GM03348 (cell line): ENCODE data around the gene CAPN7.
"Not testable (repeated sequence)": the region's sequence is repeated elsewhere in the genome, so short reads cannot be mapped to it uniquely, and the experiment has no call there.

ENCODE experiments used
- DNase-seq: peaks from one replicate; pipeline ENCODE4 v3.0.0; 2012; ENCODE audit warnings: low spot score

Gene CAPN7

GRCh38 chr3:15205934-15206661, at the start of gene CAPN7:
TSS of gene CAPN7 (plus strand) at chr3:15206246. CDS start at chr3:15206496, 250 bp downstream.
- DNase-seq = peak; percentile 99

DNA sequence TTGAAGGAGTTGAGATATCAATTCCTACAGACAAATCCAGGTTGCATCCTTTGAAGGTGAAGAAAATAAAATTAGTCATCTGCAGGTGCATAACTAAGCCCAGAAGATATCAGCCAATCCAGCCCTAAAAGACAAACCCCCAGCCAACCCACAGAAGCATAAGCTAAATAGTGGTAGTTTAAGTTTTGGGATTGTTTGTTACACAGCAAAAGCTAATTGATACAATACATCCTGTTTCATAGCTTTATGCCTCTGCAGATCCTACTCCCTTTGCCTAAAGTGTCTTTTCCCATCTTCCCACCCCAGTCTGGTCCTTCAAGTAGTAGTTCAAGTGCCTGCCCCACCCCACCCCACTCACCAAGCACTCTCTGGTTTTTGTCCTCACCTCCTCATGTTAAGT, 48.6 kb upstream of the CAPN7 start:
- DNase-seq = no peak

- no peak for DNase-seq
Measured at GRCh38 chr3:15159501-15160136, 46.4 kb upstream of the CAPN7 start.

DNA sequence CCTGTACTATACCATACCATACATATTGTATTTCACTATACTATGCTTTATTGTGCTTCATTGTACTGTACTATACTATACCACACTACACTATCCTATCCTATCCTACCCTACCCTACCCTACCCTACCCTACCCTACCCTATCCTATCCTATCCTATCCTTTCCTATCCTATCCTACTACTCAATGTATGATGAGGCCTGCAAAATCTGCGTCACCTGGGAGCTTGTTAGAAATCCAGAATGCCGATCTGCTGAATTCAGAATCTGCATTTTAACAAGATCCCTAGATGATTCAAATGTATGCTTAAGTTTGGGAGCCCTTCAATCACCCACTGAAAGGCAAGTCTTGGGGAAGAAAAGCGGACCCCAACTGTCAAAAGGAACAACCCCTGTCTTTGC, 45.4 kb upstream of the CAPN7 start:
- DNase-seq = no peak

- peak; percentile 7 for DNase-seq
Measured at GRCh38 chr3:15161133-15161532, 44.9 kb upstream of the CAPN7 start.

- not testable (repeated sequence) for DNase-seq
Measured at GRCh38 chr3:15163656-15164055, 42.4 kb upstream of the CAPN7 start.

DNA sequence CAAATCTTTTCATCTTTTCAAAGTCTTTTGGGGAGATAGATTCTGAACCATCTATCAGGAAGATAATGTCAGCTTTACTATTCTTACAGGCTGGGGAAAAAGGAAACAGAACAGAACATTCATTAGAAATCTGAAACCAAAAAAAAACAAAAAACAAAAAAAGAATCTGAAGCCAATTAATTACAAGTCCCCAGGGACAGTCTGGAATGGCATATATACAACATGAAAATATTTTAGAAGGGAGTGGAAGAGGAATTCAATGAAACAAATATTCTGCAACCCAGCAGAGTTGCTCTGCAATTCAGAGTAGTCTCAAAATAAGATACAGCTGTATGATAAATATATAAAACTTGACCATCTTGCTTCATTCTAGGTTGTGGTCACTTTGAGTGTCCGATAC, 41.7 kb upstream of the CAPN7 start:
- DNase-seq = peak; percentile 49

DNA sequence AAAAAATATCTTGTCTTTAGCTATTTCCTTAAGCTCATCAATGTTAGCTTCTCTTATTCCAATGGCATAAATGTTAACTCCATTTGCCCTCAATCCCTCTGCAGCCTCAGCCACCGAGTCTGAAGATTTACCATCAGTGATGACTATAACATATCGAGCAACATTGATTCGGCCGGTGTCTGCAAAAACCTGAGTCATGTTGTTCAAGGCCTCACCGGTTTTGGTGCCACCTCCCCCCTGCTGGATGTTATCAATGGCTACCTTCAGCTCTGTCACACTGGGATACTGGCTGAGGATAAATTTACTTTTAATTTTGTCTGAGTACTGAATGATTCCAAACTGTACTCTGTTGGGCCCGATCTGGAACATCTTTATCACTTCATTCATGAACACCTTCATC, 41.0 kb upstream of the CAPN7 start:
- DNase-seq = no peak

GRCh38 chr3:15166391-15166790, 39.7 kb upstream of the CAPN7 start:
- not testable (repeated sequence) for DNase-seq

DNA sequence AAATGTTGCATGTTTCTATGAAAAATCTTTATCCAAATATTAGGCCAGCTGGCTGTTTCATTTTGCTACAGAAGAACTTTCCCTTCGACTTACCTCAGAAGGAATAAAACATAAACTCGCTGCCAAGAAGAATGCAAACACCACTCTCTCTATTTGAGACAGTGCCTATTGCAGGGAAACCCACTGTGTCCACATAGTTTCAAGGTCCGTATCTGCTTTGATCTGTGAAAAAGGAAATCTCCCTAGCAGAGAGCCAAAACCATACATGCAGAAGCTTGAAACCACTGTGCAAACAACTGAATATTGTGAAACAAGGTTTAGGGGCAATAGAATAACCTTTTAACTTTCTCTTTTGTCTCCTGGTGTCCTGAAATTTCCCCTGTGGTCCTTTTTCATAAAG, 35.0 kb upstream of the CAPN7 start:
- DNase-seq = no peak

GRCh38 chr3:15172806-15173205, 33.2 kb upstream of the CAPN7 start:
- DNase-seq = no peak

DNA sequence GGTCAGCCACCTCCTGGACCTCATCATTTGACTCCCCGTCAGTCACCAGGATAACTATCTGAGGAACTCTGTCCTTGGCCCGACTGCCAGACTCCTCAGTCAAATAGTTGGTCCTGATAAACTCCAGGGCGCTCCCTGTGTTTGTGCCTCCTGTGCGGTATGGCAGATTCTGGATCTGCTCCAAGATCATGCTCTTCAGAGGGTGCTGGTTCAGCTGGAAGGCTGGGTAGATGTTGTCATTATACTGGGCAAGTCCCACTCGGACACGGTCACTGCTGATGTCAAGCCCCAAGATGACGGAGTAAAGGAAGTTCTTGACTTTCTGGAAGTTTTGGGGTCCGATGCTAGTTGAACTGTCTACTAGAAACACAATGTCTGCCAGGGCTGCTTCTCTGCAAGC, 31.1 kb upstream of the CAPN7 start:
- DNase-seq = no peak

DNA sequence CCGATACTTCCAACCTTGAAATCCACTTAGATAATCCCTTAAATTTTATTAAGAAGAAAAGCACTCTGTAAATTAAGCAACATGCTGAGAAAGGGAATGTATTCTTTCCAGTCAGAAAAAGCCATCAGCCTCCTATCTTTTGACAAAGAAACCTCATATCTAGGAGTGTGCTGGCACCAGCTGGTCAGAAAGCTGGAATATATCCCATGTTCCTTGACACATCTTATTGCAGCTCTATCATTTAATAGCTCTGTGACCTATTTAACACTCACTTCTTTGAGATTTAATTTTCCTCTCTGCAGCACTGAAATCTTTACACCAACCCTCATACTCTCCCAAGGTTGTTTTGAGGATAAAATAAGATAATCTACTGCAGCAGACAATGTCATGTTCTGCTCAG, 30.4 kb upstream of the CAPN7 start:
- DNase-seq = no peak

DNA sequence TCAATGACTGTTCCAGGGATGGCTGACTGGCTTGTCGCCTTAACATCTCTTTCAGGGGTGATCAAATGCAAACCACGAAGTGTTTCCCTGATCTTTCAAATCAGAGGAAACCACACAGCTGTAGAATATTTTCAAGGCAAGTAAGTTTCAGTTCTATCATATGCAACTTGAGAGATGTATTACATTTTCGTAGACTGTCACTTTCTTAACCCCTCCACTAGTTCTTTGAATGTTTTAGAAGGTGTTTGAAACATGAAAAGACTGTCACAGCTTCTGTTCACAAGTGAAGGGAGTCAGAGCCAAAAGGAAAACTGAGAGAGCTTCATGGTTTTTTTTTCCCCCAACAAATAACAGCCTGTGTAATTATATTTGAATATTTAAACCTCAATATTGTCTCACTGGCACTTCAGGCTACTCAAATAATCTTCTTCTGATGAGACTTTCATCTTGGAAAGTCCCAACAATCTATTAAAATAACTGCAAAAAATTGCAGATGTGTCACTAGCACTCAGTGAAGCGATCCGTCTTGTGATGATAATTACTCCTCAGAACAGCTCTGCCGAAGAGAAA, 25.9 kb upstream of the CAPN7 start:
- DNase-seq = no peak

DNA sequence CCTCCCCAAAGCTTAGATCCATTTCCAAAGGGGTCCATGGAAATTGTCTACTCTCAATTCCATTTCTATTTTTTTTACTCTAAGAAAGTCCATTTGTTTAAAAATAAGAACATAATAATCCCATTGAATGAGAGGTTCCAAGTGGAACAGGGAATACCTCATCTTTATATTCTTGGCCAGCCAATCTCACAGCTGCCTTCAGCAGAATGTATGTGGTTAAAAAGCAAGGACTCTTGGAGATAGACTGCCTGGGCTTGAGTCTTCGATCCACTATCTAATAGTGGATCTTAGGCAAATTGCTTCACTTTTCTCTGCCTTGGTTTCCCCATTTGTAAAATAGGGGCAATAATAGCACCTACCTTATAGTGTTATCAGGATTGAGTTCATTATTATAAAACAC, 24.5 kb upstream of the CAPN7 start:
- no peak for DNase-seq

DNA sequence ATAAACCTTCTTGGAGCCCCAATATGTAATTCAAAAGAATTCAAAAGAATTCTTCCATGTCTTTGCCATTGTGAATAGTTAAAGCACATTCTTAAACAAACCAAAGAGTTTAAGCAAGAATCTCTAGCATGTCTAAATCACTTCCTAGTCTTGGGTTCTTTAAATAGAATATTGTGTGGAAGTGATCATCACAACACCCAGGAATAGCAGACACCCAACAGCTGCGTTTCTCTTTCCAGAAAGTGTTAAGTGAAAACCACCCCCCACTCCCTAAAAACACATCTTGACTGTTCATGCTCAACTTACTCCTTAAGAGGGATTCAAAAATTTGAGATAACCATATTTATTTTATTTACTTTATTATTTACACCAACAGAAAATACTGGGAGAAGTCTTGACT, 24.1 kb upstream of the CAPN7 start:
- DNase-seq = no peak

GRCh38 chr3:15183011-15183410, 23.0 kb upstream of the CAPN7 start:
- no peak for DNase-seq

GRCh38 chr3:15185404-15185803, 20.6 kb upstream of the CAPN7 start:
- DNase-seq = no peak

DNA sequence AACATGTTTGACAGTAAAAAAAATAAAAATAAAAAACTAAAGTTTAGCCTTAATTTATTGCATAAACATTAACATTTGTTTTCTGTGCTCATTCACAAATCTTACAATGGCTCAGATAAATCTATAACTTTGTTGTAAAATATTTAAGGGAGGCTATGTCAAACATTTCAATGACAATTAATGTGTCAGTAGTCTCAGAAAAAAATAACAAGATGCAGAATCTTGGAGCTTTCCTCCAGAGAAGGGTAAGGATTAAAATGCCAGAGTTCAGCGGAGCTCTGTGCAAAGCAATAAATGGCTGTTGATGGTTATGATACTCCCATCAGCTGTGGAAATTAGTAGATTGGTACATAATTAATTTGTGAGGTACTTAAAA, 20.0 kb upstream of the CAPN7 start:
- DNase-seq = no peak

GRCh38 chr3:15186477-15187164, 19.4 kb upstream of the CAPN7 start:
- DNase-seq = not testable (repeated sequence)

GRCh38 chr3:15197340-15198029, 8.6 kb upstream of the CAPN7 start:
- DNase-seq = no peak

DNA sequence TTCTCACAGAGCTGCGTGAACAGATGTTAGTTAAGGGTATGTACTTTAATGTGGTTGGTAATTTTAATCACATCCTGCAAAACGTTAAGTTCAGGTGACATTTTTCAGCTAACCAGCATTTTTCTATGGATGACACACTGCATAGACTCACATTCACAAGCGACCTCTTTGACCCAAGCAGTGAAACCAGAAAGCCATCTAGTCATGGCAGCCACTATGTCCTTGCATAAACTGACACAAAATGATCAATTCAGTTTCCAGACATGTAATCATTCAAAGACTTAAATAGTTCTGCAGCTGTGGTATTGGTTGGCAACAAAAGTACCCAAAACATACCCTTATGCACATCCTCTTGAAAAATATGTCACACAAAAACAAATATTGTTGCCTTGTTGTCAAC, 7.4 kb upstream of the CAPN7 start:
- no peak for DNase-seq
